ENCODE measurements around the gene SEC24B. TPM values are rescaled to one million over a fixed set of nuclear protein-coding genes. Genes with fewer than 3 reads are reported as not detected.

Gene SEC24B
- total RNA-seq, 6 donors from 2014 or later, result 17.4 to 38.8 (median 29.2) TPM

- no peaks in the 10 kb centered on the region for H3K9me3 ChIP-seq
- DNase-seq (no peak), ATAC-seq (ENCODE audit: low FRiP score in 2 of 2) (no peak)
- TF ChIP-seq POLR2AphosphoS5 (IDR thresholded peaks at IDR 0.05) (no peak), POLR2A (IDR thresholded peaks at IDR 0.05) (no peak), EP300 (IDR thresholded peaks at IDR 0.05) (no peak), CTCF (IDR thresholded peaks at IDR 0.05) (no peak)
- peaks cover 0 to 7% (median 2%) of the 10 kb centered on the region in 4 donors for H3K4me1 ChIP-seq
- WGBS, 2 donors, result 97 to 100% methylated on average over 1 of the region's 1 CpG
- no peak overlapping the region for H3K4me3 ChIP-seq
- no peaks in the 10 kb centered on the region for H3K27me3 ChIP-seq
- H3K27ac ChIP-seq, result no peak overlapping the region
- peaks cover 4 to 34% (median 6%) of the 10 kb centered on the region in 4 donors for H3K36me3 ChIP-seq
These were observed 111.8 kb downstream of the SEC24B start for GRCh38 chr4:109545401-109545800.

- Histone ChIP-seq H3K9me3 (no peaks in the 10 kb centered on the region), H3K4me1 (peaks cover 0 to 7% (median 2%) of the 10 kb centered on the region in 4 donors), H3K36me3 (peaks cover 0 to 16% (median 2%) of the 10 kb centered on the region in 4 donors), H3K4me3 (no peak overlapping the region), H3K27ac (no peak overlapping the region), H3K27me3 (no peaks in the 10 kb centered on the region)
- no peak for TF ChIP-seq POLR2AphosphoS5 (IDR thresholded peaks at IDR 0.05)
- no peak for TF ChIP-seq EP300 (IDR thresholded peaks at IDR 0.05)
- TF ChIP-seq CTCF (IDR thresholded peaks at IDR 0.05), result no peak
- no peak for TF ChIP-seq POLR2A (IDR thresholded peaks at IDR 0.05)
- no peak for DNase-seq
- 94 to 95% methylated on average over 5 of the region's 5 CpGs for WGBS, 2 donors
- no peak for ATAC-seq (ENCODE audit: low FRiP score in 2 of 2)
These were observed 113.8 kb downstream of the SEC24B start for GRCh38 chr4:109547394-109547793.

GRCh38 chr4:109548655-109549054 lies 115.0 kb downstream of the SEC24B start:
- Histone ChIP-seq H3K36me3 (peaks cover 0 to 4% (median 2%) of the 10 kb centered on the region in 4 donors), H3K4me1 (peaks cover 0 to 7% (median 2%) of the 10 kb centered on the region in 4 donors), H3K4me3 (no peak overlapping the region), H3K27me3 (no peaks in the 10 kb centered on the region), H3K9me3 (no peaks in the 10 kb centered on the region), H3K27ac (no peak overlapping the region)
- TF ChIP-seq EP300 (IDR thresholded peaks at IDR 0.05) (no peak), POLR2A (IDR thresholded peaks at IDR 0.05) (no peak), POLR2AphosphoS5 (IDR thresholded peaks at IDR 0.05) (no peak)
- ATAC-seq (ENCODE audit: low FRiP score in 2 of 2) (peak; percentile 62 to 76), DNase-seq (peak in 1 of 2 donors; percentile 46)
- WGBS, 2 donors, result 19 to 25% methylated on average over 2 of the region's 2 CpGs

- peaks cover 0 to 7% (median 2%) of the 10 kb centered on the region in 4 donors for H3K4me1 ChIP-seq
- H3K27ac ChIP-seq, result no peak overlapping the region
- TF ChIP-seq POLR2AphosphoS5 (IDR thresholded peaks at IDR 0.05) (no peak), EP300 (IDR thresholded peaks at IDR 0.05) (no peak), CTCF (IDR thresholded peaks at IDR 0.05) (no peak), POLR2A (IDR thresholded peaks at IDR 0.05) (no peak)
- H3K9me3 ChIP-seq, result no peaks in the 10 kb centered on the region
- H3K4me3 ChIP-seq, result no peak overlapping the region
- H3K27me3 ChIP-seq, result no peaks in the 10 kb centered on the region
- ATAC-seq (ENCODE audit: low FRiP score in 2 of 2), result no peak
- DNase-seq, result no peak
- H3K36me3 ChIP-seq, result no peaks in the 10 kb centered on the region
- WGBS, 2 donors, result 87 to 91% methylated on average over 6 of the region's 6 CpGs
These were observed 118.6 kb downstream of the SEC24B start for GRCh38 chr4:109552237-109552636.

GRCh38 chr4:109553130-109553529 lies 119.5 kb downstream of the SEC24B start:
- no peaks in the 10 kb centered on the region for H3K27me3 ChIP-seq
- 96 to 97% methylated on average over 2 of the region's 2 CpGs for WGBS, 2 donors

More at GRCh38 chr4:109553130-109553529, 119.5 kb downstream of the SEC24B start:
- Histone ChIP-seq H3K9me3 (no peaks in the 10 kb centered on the region), H3K36me3 (no peaks in the 10 kb centered on the region), H3K4me1 (peaks cover 0 to 7% (median 2%) of the 10 kb centered on the region in 4 donors), H3K4me3 (no peak overlapping the region), H3K27ac (no peak overlapping the region)
- no peak for TF ChIP-seq POLR2AphosphoS5 (IDR thresholded peaks at IDR 0.05)
- no peak for TF ChIP-seq CTCF (IDR thresholded peaks at IDR 0.05)
- TF ChIP-seq POLR2A (IDR thresholded peaks at IDR 0.05), result no peak
- TF ChIP-seq EP300 (IDR thresholded peaks at IDR 0.05), result no peak
- ATAC-seq (ENCODE audit: low FRiP score in 2 of 2) (no peak), DNase-seq (no peak)
